Stimulated activated naive B cell treated with anti-CD40 and anti-IgM and Interleukin-4, amounts not matched to agents 10 μg/mL and 1 μg/mL and 100 μg/mL, for 72 hours (primary cell): ENCODE results near the gene CPS1.

Source experiments
- ATAC-seq, 2 donors: fragments of 150-1000 bp; cut with Tn5 transposase; replicated peaks; 2 replicates each; pipeline ENCODE4 v1.10.0; 2021; ENCODE audit warnings: moderate library complexity in 1 of 2
- DNase-seq: peaks from one replicate; pipeline ENCODE4 v3.0.0; 2021
- H3K27ac Mint-ChIP-seq: one replicate; pipeline ENCODE4 v1.8.0; 2022; ENCODE audit warnings: mild to moderate bottlenecking, mixed read lengths
- H3K27me3 Mint-ChIP-seq, 2 donors: one replicate each; pipeline ENCODE4 v1.8.0; 2022; ENCODE audit warnings: mixed read lengths in 2 of 2
- H3K36me3 Mint-ChIP-seq, 2 donors: one replicate each; pipeline ENCODE4 v1.8.0; 2022; ENCODE audit warnings: mixed read lengths in 2 of 2, mild to moderate bottlenecking in 1 of 2
- H3K4me1 Mint-ChIP-seq, 2 donors: one replicate each; pipeline ENCODE4 v1.8.0; 2022; ENCODE audit warnings: mixed read lengths in 2 of 2, mild to moderate bottlenecking in 1 of 2
- H3K4me3 Mint-ChIP-seq, 2 donors: one replicate each; pipeline ENCODE4 v1.8.0; 2022; ENCODE audit warnings: mild to moderate bottlenecking in 2 of 2, mixed read lengths in 2 of 2, moderate library complexity in 1 of 2
- H3K9me3 Mint-ChIP-seq, 2 donors: one replicate each; pipeline ENCODE4 v1.8.0; 2022; ENCODE audit warnings: mixed read lengths in 2 of 2, mild to moderate bottlenecking in 1 of 2

The CPS1 gene

DNA sequence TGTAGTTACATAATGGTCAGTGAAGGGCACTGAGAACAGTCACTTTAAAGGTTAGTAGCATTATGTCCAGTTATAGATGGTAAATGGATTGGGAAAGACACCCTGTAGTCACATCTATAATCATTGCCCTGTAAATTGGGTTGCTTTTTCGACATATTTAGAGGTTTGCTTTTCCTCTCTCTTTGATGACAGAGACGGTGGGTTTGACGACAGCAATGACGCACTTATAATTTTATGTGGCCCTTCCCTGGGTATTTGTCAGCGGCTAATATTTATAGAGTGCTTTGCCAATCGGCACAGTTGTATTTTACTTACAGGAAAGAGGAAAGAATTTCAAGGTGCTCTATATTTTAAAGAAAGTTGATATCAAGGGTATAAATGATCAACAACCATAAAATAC is 2.8 kb downstream of the CPS1 start:
- DNase-seq (no peak), ATAC-seq (no peak)
- no peak overlapping the region for H3K27ac Mint-ChIP-seq
- no peaks in the 10 kb centered on the region for H3K4me1 Mint-ChIP-seq
- peaks cover 0 to 7% of the 10 kb centered on the region in 2 donors for H3K27me3 Mint-ChIP-seq
- no peaks in the 10 kb centered on the region for H3K9me3 Mint-ChIP-seq
- no peak overlapping the region for H3K4me3 Mint-ChIP-seq
- no peaks in the 10 kb centered on the region for H3K36me3 Mint-ChIP-seq

GRCh38 chr2:210561475-210561874 is 5.1 kb downstream of the CPS1 start:
- H3K9me3 Mint-ChIP-seq, result no peaks in the 10 kb centered on the region
- H3K27ac Mint-ChIP-seq, result no peak overlapping the region
- no peaks in the 10 kb centered on the region for H3K4me1 Mint-ChIP-seq
- H3K36me3 Mint-ChIP-seq, result no peaks in the 10 kb centered on the region
- DNase-seq (no peak), ATAC-seq (no peak)
- H3K27me3 Mint-ChIP-seq, result peaks cover 0 to 3% of the 10 kb centered on the region in 2 donors
- no peak overlapping the region for H3K4me3 Mint-ChIP-seq

DNA sequence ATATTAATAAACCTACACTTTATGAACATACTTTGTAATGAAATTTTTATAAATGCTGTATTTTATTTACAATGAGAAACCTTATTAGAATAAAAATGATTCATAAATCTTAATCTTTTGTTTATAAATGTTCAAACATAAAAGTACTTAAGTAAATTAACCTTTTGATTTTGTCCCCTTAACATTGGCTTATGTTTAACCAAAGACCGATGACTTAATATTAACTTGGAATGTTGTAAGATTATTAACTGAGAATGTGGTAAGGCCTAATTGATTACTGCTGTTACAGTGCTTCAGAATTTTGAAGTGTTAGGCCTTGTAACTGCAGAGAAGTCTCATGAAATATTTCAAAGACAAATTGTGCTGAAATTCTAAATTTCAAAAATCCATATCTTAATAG is 5.7 kb downstream of the CPS1 start:
- H3K27me3 Mint-ChIP-seq, result peaks cover 0 to 3% of the 10 kb centered on the region in 2 donors
- no peak for ATAC-seq
- H3K4me3 Mint-ChIP-seq, result no peak overlapping the region
- H3K4me1 Mint-ChIP-seq, result no peaks in the 10 kb centered on the region
- no peak overlapping the region for H3K27ac Mint-ChIP-seq
- no peak for DNase-seq
- no peaks in the 10 kb centered on the region for H3K9me3 Mint-ChIP-seq
- no peaks in the 10 kb centered on the region for H3K36me3 Mint-ChIP-seq

DNA sequence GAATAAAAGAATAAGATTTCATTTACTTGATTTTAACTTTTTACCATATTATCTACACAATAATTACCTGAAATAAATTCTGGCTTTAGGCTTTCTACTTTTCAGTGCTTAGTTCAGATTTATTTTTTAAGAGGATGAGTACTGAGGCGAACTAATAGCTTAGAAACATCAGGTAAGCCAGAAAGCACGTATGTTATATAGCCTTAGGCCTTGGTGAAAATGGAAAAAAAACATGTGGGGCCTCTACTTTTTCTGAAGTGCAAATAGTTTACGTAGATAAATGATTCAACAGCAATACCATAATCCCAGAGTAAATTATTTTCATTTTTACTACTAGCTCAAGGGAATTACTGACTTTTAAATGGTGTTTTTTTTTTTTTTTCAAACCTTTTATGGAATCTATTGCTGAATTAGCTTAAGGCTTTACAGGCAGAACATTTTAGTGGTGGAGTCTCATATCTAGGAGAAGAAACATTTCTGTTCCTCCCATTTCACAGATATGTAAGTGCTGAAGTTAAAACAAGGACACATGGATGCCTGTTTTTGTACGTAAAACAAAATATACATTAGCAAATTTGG is 6.2 kb downstream of the CPS1 start:
- H3K4me1 Mint-ChIP-seq, result no peaks in the 10 kb centered on the region
- peaks cover 0 to 3% of the 10 kb centered on the region in 2 donors for H3K27me3 Mint-ChIP-seq
- H3K9me3 Mint-ChIP-seq, result no peaks in the 10 kb centered on the region
- no peak overlapping the region for H3K27ac Mint-ChIP-seq
- DNase-seq (no peak), ATAC-seq (no peak)
- no peaks in the 10 kb centered on the region for H3K36me3 Mint-ChIP-seq
- H3K4me3 Mint-ChIP-seq, result no peak overlapping the region

DNA sequence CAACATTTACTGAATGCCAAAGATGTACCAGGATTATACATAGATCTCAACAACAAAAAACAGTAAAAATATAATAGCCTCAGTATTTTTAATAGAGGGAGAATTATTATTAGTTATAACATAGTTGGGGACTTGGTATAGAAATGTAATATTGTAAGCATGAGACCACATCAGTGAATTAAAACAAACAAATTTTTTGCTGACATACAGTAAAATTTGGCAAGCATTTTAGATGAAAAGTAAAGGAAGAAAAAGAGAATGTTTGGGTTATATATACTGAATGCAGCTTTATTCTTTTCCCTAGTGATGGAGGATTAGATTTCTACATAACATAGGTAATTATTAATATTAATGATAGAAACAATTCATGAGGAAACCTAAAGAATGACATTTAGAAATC is 10.9 kb downstream of the CPS1 start:
- Mint-ChIP-seq H3K27me3 (no peaks in the 10 kb centered on the region), H3K36me3 (no peaks in the 10 kb centered on the region), H3K9me3 (no peaks in the 10 kb centered on the region), H3K27ac (no peak overlapping the region), H3K4me3 (no peak overlapping the region), H3K4me1 (no peaks in the 10 kb centered on the region)
- ATAC-seq, result no peak
- DNase-seq, result no peak

DNA sequence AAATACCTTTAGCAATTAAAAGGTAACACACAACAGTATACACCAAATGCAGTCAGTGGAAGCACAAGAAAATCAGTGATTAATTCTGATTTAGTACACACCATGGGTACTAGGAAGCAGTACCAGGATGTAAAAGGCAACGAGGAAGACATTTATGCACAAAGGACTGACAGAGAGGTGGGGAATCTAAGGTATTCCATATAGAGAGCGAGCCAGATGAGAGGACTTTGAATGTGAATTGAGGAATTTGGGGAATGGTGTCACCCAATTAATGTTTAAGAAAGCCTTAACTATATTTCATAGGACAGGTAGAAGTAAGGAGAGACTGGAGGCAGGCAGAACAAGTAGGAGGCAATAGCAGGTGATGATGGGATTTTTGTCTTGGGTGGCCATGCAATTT is 11.7 kb downstream of the CPS1 start:
- H3K4me3 Mint-ChIP-seq, result no peak overlapping the region
- H3K9me3 Mint-ChIP-seq, result no peaks in the 10 kb centered on the region
- DNase-seq, result no peak
- no peaks in the 10 kb centered on the region for H3K4me1 Mint-ChIP-seq
- no peaks in the 10 kb centered on the region for H3K36me3 Mint-ChIP-seq
- ATAC-seq, result no peak
- H3K27ac Mint-ChIP-seq, result no peak overlapping the region
- no peaks in the 10 kb centered on the region for H3K27me3 Mint-ChIP-seq

DNA sequence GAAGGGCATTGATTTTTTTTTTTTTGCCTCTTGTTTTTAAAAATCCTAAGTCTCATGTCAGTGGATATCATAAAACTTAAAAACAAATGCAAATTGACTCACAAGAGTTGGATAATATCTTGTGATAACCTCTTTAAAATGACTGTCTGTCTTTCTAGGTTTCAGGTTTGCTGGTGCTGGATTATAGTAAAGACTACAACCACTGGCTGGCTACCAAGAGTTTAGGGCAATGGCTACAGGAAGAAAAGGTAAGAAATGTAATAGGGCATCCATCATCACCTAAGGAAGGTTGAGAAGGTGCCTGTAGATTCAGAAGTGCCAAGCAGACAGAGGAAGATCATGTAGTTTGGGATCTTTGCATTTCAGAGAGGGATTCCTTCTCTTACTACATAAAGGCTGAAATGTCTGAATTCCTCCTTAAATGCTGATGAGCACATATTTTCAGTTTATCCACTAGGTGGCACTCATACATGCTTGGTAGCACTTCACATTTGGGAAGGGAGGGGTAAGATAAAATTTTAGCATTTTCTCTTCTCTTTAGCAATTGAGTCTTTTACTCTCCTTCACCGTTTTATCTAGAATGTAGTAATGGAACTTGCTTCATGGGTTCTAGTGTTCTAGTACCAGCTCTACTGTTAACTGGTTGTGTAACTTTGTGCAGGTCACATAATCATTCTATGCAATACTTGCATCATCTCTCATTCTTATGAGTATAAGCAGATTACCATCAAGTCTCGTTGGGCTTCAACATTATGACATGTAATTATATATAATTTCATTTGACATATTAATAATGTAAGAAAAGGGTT is 21.1 kb downstream of the CPS1 start:
- ATAC-seq, result peak; percentile 59 to 69
- no peak overlapping the region for H3K4me3 Mint-ChIP-seq

GRCh38 chr2:210584834-210585233 is 28.4 kb downstream of the CPS1 start:
- Mint-ChIP-seq H3K9me3 (no peaks in the 10 kb centered on the region), H3K27ac (no peak overlapping the region), H3K4me1 (no peaks in the 10 kb centered on the region), H3K36me3 (no peaks in the 10 kb centered on the region), H3K4me3 (no peak overlapping the region), H3K27me3 (no peaks in the 10 kb centered on the region)
- DNase-seq (no peak), ATAC-seq (no peak)

More for the DNA sequence above, 21.1 kb downstream of the CPS1 start:
- Mint-ChIP-seq H3K9me3 (no peaks in the 10 kb centered on the region), H3K27me3 (peaks cover 0 to 5% of the 10 kb centered on the region in 2 donors), H3K36me3 (no peaks in the 10 kb centered on the region), H3K4me1 (peaks cover 0 to 1% of the 10 kb centered on the region in 2 donors), H3K27ac (no peak overlapping the region)
- DNase-seq, result no peak

- Mint-ChIP-seq H3K27ac (no peak overlapping the region), H3K4me1 (no peaks in the 10 kb centered on the region), H3K4me3 (no peak overlapping the region), H3K36me3 (no peaks in the 10 kb centered on the region), H3K27me3 (no peaks in the 10 kb centered on the region), H3K9me3 (no peaks in the 10 kb centered on the region)
- ATAC-seq (no peak), DNase-seq (no peak)
These were observed 30.0 kb downstream of the CPS1 start for GRCh38 chr2:210586381-210586780.

DNA sequence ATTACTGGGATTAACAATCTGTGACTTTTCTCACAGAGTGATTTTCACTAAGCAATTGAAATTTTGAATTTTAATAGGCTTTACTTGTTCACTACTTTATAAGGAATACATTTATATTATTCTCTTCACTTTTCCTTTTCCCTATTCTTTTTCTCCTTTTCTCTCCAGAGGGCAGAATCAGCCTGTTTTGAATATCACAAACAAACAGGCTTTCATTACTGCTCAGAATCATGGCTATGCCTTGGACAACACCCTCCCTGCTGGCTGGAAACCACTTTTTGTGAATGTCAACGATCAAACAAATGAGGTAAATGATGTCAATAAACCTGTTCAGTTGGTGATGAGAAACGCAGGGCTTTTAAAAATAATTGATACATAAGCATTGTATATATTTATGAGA is 35.3 kb downstream of the CPS1 start:
- no peak for DNase-seq
- H3K9me3 Mint-ChIP-seq, result no peaks in the 10 kb centered on the region
- ATAC-seq, result no peak
- H3K27me3 Mint-ChIP-seq, result no peaks in the 10 kb centered on the region
- no peak overlapping the region for H3K4me3 Mint-ChIP-seq
- no peak overlapping the region for H3K27ac Mint-ChIP-seq
- no peaks in the 10 kb centered on the region for H3K4me1 Mint-ChIP-seq
- no peaks in the 10 kb centered on the region for H3K36me3 Mint-ChIP-seq

- no peaks in the 10 kb centered on the region for H3K4me1 Mint-ChIP-seq
- H3K36me3 Mint-ChIP-seq, result no peaks in the 10 kb centered on the region
- no peak overlapping the region for H3K4me3 Mint-ChIP-seq
- ATAC-seq (no peak), DNase-seq (no peak)
- no peak overlapping the region for H3K27ac Mint-ChIP-seq
- peaks cover 0 to under 1% of the 10 kb centered on the region in 2 donors for H3K9me3 Mint-ChIP-seq
- H3K27me3 Mint-ChIP-seq, result no peaks in the 10 kb centered on the region
These were observed 36.3 kb downstream of the CPS1 start for GRCh38 chr2:210592726-210593125.

DNA sequence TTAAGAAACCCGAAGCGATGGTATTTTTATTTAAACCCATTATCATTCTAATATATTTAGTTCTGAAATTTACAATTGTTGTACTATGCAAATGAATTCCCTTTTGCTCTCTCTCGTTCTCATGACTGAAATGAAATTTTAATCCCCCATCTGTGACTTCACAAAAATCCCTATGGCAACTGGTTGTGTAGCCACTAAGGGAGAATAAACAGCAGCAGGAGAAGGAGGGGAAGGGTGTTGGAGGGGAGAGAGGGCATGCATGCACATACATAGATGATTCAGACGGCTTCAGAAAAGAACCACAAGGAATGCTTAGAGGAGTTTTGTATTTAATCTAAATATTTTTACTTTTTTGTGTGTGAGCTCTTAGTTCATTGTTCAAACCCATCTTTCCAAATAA is 36.8 kb downstream of the CPS1 start:
- DNase-seq (no peak), ATAC-seq (no peak)
- Mint-ChIP-seq H3K4me3 (no peak overlapping the region), H3K27me3 (no peaks in the 10 kb centered on the region), H3K36me3 (no peaks in the 10 kb centered on the region), H3K9me3 (peaks cover 0 to 5% of the 10 kb centered on the region in 2 donors), H3K27ac (no peak overlapping the region), H3K4me1 (no peaks in the 10 kb centered on the region)

DNA sequence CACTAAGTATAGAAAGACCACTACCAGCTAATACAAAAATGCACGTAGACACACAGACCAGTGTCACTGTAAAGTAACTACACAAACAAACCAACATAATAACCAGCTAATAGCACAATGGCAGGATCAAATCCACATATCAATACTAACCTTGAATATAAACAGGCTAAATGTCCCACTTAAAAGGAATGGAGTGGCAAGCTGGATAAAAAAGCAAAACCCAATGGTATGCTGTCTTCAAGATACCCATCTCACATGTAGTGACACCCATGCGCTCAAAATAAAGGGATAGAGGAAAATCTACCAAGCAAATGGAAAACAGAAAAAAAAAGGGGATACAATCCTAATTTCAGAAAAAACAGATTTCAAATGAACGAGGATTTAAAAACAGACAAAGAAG is 41.8 kb downstream of the CPS1 start:
- no peaks in the 10 kb centered on the region for H3K36me3 Mint-ChIP-seq
- ATAC-seq (no peak), DNase-seq (no peak)
- no peaks in the 10 kb centered on the region for H3K27me3 Mint-ChIP-seq
- H3K4me1 Mint-ChIP-seq, result no peaks in the 10 kb centered on the region
- H3K9me3 Mint-ChIP-seq, result peaks cover 2 to 9% of the 10 kb centered on the region in 2 donors
- no peak overlapping the region for H3K27ac Mint-ChIP-seq
- H3K4me3 Mint-ChIP-seq, result no peak overlapping the region

- Mint-ChIP-seq H3K4me1 (no peaks in the 10 kb centered on the region), H3K27me3 (no peaks in the 10 kb centered on the region), H3K27ac (no peak overlapping the region), H3K9me3 (peaks cover 2 to 9% of the 10 kb centered on the region in 2 donors), H3K36me3 (no peaks in the 10 kb centered on the region), H3K4me3 (no peak overlapping the region)
- DNase-seq (no peak), ATAC-seq (no peak)
These were observed 43.1 kb downstream of the CPS1 start for GRCh38 chr2:210599476-210599875.

DNA sequence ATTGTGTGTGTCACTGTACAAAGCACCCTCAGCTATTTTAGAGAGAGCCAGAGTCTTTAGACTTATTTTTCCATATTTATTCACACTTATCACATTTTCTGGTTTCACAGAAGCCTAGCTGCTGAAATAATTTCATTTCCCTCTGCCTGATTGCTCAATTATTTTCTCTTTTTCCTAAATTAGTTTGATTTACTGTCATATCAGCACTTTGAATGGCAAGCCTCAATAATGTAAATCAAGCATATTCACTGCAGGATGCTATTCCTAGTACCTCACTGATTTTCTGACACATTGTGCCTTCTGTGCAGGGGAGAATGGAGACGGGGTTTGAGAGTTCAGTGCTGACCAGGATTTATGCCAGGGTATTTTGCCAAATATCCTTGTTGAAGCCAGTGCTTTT is 48.3 kb downstream of the CPS1 start:
- Mint-ChIP-seq H3K36me3 (no peaks in the 10 kb centered on the region), H3K4me1 (no peaks in the 10 kb centered on the region), H3K4me3 (no peak overlapping the region)

More for the DNA sequence above, 48.3 kb downstream of the CPS1 start:
- Mint-ChIP-seq H3K27me3 (no peaks in the 10 kb centered on the region), H3K9me3 (no peaks in the 10 kb centered on the region), H3K27ac (no peak overlapping the region)
- DNase-seq (no peak), ATAC-seq (no peak)
